H1 (cell line): ENCODE measurements around the gene HDAC9. TPM values are rescaled to one million over a fixed set of nuclear protein-coding genes. Genes with fewer than 3 reads are reported as not detected.

Source experiments
- MAX ChIP-seq: IDR thresholded peaks from 2 replicates; pipeline ENCODE4 v1.6.1; 2012; ENCODE audit warnings: inconsistent platforms
- ZNF274 ChIP-seq: IDR thresholded peaks from 2 replicates; pipeline ENCODE4 v1.7.0; 2012; ENCODE audit warnings: low read length, borderline replicate concordance; ENCODE audit errors: extremely low read depth
- polyA plus RNA-seq, 7 experiments: library from polyadenylated mRNA; depleted of rRNA in 3 of 7; stranded (reverse) in 5 of 7; unstranded in 2 of 7; fragments of >200 nt in 5 of 7; fragments of 200-250 nt in 2 of 7; gene quantifications; 1 replicate in 5 of 7; 2 replicates in 1 of 7; 4 replicates in 1 of 7; pipeline versions ENCODE4 v1.2.1 to v1.2.3, GENCODE V29; 2011 to 2013; ENCODE audit warnings: missing spikeins in 2 of 7, mixed read lengths in 2 of 7
- total RNA-seq: library from RNA; stranded (reverse); fragmentation: NEBNext Ultra II Directional; extraction: Animal tissue kit (Norgen Biotek cat#: 25700); gene quantifications from 2 replicates; pipeline ENCODE4 v1.2.1, GENCODE V29; 2021

The HDAC9 gene
- total and polyA plus RNA-seq, 2 of the 8 experiments (the other 6 are each of a cell fraction or from before 2014, with no cell fraction given) = 9.5 to 13.1 TPM

DNA sequence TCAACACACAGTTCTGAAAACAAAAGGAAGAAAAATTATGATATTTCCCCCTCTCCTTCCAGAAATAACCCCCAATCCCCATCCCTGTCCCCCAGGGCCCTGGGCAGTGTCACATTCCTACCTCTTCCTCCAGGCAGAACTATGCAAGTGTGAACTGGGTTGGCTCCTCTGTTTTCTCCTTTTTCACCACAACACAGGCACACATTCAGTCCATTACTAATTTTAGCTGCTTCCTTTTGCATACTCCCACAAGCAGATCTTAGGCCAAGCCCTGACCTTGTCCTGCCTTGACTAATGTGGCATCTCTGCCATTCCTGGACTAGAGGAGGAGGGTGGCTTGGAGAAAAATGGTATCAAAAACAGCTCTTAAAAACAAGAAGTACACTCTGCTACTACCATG lies 208.1 kb downstream of the HDAC9 start (continued):
- no peak for TF ChIP-seq MAX
- TF ChIP-seq ZNF274 = no peak
